Fibroblast of skin of scalp (primary cell): ENCODE results near the gene SIK3.

Source experiments
- DNase-seq: peaks from one replicate; pipeline ENCODE4 v3.0.0-alpha.2; 2013

The SIK3 gene

GRCh38 chr11:117110294-117110950, 12.2 kb upstream of the SIK3 start:
- DNase-seq = no peak

DNA sequence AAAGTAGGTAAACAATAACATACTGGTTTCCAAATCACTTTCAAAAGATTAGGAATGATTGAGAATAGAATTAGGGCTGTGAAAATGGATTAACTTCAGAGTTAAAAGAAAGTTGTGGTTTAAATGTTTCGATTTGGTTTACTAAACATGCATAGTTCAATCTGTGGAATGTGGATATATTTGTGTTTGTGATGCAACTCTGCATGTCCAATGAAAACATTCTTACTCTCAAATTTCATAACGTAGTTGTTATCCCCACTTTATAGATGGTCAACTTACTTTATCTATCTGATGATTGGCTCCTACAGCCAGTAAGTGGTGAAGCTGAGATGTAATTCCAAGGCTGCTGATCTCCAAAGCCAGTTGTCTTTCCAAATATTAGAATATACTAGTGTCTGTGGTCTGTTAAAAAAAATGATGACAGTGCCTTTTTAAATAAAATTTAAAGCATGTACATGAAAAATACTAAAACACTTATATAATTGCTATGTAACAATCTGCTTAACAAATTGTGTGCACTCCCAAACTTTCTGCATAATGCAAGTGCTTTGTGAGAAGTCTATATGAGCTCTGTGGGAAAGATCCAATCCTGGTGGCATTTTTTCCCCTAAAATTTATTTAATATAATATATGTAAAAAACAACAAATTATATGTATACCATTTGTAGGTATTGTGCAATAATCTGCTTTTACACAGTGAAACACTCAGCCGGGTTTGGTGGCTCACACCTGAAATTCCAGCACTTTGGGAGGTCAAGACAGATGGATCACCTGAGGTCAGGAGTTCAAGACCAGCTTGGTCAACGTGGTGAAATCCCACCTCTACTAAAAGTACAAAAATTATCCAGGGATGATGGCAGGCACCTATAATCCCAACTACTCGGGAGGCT, 9.7 kb upstream of the SIK3 start:
- DNase-seq = peak; percentile 24

GRCh38 chr11:117100556-117100955, 2.3 kb upstream of the SIK3 start:
- no peak for DNase-seq

GRCh38 chr11:117099696-117100095, 1.5 kb upstream of the SIK3 start:
- DNase-seq = no peak

DNA sequence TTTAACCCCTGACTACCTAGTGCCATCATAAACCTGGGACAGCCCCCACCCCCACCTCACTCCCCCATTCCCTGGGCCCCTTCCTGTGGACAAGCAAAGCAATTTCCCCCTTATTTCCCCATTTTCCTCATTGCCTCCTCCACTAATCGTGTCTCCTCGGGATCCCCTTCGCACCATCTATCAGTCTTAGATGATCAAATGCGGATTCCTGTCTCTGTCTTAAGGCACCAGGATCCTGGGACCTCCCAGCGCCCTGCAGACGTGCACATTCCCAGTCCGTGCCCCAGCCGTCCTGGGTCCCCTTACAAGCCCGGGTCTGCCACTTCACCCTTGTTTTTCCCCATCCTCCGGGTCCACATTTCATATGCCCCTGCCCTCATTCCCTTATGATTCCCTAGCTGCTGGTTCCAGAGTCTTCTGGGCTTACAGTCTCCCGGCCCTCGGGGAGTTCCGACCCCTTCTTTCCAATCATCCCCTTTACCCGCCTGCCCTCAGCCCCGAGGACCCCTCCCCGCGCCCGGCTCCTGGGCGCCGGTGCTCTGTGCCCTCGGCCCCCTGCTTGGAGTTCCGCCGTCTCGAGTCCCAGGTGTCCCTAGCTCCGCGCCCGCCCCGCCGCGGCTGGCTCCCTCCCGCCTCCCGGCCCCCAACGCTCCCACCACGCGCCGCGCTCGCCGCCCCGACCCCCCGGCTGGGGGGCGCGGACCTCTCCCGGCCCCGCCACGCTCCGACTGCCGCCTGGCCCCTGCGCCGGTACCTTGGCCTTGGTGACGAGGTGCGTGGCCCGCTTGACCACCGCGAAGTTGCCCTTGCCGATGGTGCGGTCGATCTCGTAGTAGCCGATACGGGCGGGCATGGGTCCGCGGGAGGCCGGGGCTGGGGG, 599 bp downstream of the SIK3 start:
- no peak for DNase-seq

GRCh38 chr11:117097014-117097388, 1.2 kb downstream of the SIK3 start:
- DNase-seq = no peak

DNA sequence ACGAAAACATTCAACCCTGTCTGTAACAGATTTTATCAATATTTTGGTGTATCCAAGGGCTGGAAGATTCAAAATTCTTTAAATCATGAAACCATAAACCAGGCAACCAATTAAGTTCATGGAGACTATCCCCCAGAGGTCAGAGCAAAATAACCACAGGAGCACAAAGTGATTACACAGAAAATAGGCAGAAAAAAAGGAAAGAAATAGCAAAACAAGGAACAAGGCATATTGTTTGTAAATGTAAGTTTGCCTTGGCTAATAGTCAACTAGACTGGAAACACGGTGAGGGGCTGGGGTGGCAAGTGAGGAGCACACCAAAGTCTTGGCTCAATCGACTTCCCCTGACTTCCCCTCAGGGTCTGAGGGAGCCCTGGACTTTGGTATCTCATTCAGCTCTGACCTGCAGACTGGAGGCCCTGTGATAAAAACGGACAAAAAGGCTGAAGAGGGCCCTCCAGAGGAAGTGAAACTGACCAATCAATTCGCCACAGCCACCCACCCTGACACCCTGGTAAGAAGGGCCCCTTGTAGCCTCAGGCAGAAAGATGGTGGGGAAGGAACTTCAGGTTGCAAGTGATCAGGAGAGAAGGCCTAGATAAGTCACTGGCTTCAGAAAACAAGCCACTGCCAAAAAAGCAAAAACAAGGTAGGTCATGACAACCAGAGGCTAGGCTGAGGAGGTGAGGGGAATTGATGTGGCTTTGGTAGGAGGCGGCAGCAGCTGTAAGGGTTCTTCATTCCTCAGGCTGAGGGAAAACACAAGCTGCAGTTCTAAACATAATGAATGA, 1.8 kb downstream of the SIK3 start:
- no peak for DNase-seq

DNA sequence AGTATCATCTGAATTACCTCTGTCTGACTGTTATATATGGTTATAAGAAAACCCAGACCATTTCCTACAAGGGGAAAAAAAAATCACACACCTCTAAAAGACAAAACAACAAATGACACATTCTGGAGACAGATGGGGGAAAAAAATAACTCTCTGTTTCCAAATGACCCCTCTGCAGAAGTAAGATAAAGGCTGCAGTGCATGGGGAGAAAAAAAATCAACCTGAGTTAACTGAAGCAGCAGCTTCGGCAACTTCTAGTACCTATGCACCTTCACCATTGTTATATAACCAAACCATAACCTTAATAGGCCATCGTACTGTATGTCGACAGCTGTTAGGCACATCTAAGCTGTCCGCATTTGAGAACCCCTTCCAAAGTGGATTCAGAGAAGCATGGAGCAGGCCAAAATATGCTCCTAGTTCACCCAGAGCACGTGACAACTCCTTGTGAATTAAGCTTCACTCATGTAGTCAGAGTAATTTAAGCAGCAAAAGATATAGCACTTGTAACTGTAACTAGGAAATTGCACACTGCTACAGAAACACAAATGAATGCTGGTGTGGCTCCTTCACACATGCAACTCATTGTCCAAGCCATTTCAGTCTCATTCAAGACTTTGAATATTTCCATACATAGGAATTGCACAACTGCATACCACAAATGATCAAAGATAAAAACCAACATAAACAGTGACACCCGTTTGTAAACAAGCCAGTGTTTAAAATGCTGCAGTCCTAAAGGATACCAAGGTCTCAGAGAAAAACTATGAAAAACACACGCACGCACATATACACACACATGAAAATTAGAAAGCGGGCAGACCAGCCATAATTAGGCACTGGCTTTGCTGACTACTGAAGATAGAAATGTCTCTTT, 2.7 kb downstream of the SIK3 start:
- DNase-seq = peak; percentile 63

- no peak for DNase-seq
Observed at GRCh38 chr11:117094776-117095175, 3.5 kb downstream of the SIK3 start.

DNA sequence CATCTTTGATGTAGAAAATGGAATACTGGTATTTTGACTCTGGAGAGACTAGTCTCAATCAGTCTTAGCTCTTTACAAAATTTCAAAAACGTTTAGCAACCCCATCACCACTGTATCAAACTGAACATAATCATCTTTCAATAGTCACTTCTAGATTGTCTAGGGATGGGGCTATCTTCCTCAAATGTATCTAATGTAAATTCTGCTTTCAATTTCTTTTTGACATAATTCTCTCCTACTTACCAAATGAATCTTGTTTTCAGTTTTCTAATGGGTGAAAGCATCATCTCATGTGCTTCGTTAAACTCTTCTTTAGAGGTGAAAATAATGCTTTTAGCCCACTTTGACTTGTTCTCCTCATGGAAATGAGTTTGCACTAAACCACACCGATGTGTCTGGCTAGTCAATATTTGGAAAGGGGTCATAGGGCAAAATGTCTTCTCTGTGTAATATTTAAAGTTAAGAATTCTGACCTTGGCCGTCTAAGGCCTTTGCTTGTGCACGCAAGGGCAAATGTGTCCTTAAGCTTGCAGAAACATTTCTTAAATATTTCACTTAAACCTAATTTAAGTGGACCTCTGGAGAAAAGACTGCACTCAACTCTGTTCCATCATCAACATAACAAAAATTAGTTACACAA, 5.2 kb downstream of the SIK3 start:
- no peak for DNase-seq

DNA sequence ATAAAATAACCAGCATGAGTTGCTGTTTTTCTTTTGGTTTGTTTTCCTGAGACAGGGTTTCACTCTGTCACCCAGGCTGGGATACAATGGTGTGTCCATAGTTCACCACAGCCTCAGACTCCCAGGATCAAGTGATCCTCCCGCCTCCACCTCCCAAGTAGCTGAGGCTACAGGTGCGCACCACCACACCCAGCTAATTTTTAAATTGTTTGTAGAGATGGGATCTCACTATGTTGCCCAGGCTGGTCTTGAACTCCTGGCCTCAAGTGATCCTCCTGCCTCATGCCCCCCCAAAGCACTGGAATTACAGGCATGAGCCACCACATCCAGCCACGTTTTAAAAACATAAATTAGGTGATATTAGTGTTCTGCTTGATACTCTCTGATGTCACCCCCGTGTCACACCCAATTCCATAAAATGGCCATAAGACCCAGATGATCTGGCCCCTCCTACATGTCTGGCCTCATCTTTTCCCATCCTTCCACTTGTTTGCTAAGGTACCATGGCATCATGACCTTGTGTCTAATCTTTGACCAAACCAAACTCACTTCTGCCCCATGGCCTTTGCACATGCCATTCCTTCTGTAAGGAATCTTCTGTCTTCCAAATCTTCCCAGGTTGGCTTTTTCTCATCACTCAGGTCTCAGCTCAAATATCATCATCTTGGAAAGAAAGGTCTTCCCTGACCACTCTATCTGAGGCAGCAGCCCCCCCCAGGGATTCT, 6.3 kb downstream of the SIK3 start:
- no peak for DNase-seq

DNA sequence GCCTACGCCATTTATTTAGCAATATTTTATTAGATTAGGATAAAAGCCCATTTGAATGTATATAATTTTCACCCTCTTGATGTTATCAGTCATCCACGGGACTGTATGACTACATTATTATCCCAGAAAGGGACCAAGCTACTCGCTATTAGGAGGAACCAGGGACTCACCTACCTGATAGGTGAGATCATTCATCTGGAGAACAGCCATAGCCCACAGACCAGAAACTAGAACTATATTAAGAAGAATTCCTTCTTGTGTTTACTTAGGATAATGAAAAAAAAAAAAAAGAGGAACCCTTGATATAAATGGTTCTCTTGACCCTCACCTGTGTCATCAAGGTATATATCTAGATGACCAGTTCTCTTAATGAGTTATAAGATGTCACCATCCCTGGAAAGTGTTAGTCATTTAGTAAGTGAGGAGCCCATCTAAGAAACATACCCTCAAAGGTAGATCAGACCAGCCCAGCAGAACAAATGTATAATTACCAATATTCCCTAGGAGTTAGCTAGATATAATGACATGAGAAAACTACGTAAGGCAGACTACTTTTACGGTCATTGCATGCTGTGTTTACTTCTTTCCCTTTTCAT, 8.0 kb downstream of the SIK3 start:
- no peak for DNase-seq

DNA sequence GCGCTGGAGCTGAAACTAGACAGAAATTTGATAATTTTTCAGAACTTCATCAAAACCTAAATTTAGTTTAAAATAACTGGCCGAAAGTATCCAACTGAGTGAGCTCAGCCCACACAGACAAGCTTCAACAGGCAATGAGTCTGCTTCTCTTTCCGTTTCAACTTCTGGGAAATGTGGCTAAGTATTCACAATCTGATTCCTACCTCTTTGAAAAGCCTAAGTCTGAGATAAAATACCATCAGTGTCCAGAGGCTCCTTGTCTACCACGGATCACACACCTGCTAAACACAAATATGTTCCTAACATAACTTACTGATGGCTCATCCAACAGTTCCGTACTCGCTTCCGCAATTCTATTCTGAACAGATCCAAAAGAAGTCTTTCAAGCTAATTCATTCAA, 8.5 kb downstream of the SIK3 start:
- no peak for DNase-seq

- DNase-seq = no peak
Observed at GRCh38 chr11:117087446-117087845, 10.8 kb downstream of the SIK3 start.

- no peak for DNase-seq
Observed at GRCh38 chr11:117084992-117085391, 13.2 kb downstream of the SIK3 start.

- peak; percentile 37 for DNase-seq
Observed at GRCh38 chr11:117083011-117083935, 15.0 kb downstream of the SIK3 start.

GRCh38 chr11:117081908-117082307, 16.3 kb downstream of the SIK3 start:
- DNase-seq = no peak

DNA sequence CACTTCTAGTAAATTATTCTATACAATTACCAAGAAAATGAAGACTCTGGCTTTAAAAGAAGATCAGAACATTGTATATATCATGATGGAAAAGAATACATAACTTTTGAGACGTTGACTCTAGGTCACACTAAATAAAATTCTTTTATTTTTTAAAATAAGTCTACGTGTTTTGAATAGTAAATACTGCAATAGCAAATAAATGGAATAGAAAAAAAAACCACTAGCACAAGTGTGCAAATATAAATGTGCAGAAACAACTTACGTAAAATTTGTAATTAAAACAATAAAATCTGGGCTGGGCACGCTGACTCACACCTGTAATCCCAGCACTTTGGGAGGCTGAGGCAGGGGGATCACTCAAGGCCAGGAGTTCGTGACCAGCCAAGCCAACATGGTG, 17.9 kb downstream of the SIK3 start:
- no peak for DNase-seq
